Body of pancreas (tissue), 4 donors: ENCODE measurements around the gene RPL10A.

Experiments used
- POLR2A ChIP-seq, 3 donors: fragments of 450-650 bp; IDR thresholded peaks; one replicate each; pipeline ENCODE4 v1.6.1; 2016; ENCODE audit warnings: antibody characterized with exemption in 3 of 3, mild to moderate bottlenecking in 2 of 3
- TF ChIP-seq, protein P1 (sequence below), 7 experiments: fragments of 450-650 bp in 4 of 7; fragments of 200-600 bp in 3 of 7; sonication (generic) in 3 of 7; IDR thresholded peaks; one replicate each; pipeline ENCODE4 v1.5.1; 2016 to 2019; ENCODE audit warnings: antibody characterized with exemption in 7 of 7

DNA sequence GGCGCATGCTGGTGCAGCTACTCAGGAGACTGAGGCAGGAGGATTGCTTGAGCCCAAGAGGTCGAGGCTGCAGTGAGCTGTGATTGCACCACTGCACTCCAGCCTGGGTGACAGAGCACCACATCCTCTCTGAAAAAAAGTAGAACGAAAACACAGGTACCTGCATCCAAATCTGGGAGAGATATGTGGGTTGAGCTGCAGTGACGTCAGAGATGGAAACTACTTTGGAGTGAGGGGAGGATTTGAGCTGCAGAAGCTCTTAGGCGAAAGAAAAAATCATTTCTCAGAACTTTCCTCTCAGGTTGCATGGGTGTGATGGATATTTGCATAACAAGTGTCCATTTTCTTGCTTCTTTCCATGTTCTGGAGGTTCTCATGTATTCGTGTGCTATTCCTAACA lies 48.5 kb downstream of the RPL10A start:
- no peak for TF ChIP-seq POLR2A (IDR thresholded peaks at IDR 0.05)
- TF ChIP-seq, protein P1, sequence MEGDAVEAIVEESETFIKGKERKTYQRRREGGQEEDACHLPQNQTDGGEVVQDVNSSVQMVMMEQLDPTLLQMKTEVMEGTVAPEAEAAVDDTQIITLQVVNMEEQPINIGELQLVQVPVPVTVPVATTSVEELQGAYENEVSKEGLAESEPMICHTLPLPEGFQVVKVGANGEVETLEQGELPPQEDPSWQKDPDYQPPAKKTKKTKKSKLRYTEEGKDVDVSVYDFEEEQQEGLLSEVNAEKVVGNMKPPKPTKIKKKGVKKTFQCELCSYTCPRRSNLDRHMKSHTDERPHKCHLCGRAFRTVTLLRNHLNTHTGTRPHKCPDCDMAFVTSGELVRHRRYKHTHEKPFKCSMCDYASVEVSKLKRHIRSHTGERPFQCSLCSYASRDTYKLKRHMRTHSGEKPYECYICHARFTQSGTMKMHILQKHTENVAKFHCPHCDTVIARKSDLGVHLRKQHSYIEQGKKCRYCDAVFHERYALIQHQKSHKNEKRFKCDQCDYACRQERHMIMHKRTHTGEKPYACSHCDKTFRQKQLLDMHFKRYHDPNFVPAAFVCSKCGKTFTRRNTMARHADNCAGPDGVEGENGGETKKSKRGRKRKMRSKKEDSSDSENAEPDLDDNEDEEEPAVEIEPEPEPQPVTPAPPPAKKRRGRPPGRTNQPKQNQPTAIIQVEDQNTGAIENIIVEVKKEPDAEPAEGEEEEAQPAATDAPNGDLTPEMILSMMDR (IDR thresholded peaks at IDR 0.05): no peak
